Astrocyte (in vitro differentiated cells and primary cell): Measurements from ENCODE around the gene HIKESHI.

Experiments
- CTCF ChIP-seq: IDR thresholded peaks from 2 replicates; pipeline ENCODE4 v1.5.1; 2011; ENCODE audit warnings: low read depth, mild to moderate bottlenecking, inconsistent platforms, low read length, moderate library complexity; ENCODE audit not compliant: insufficient read depth
- EZH2 ChIP-seq: IDR thresholded peaks from 2 replicates; pipeline ENCODE4 v1.6.1; 2012; ENCODE audit warnings: mild to moderate bottlenecking, low read length, inconsistent platforms; ENCODE audit not compliant: insufficient read depth

DNA sequence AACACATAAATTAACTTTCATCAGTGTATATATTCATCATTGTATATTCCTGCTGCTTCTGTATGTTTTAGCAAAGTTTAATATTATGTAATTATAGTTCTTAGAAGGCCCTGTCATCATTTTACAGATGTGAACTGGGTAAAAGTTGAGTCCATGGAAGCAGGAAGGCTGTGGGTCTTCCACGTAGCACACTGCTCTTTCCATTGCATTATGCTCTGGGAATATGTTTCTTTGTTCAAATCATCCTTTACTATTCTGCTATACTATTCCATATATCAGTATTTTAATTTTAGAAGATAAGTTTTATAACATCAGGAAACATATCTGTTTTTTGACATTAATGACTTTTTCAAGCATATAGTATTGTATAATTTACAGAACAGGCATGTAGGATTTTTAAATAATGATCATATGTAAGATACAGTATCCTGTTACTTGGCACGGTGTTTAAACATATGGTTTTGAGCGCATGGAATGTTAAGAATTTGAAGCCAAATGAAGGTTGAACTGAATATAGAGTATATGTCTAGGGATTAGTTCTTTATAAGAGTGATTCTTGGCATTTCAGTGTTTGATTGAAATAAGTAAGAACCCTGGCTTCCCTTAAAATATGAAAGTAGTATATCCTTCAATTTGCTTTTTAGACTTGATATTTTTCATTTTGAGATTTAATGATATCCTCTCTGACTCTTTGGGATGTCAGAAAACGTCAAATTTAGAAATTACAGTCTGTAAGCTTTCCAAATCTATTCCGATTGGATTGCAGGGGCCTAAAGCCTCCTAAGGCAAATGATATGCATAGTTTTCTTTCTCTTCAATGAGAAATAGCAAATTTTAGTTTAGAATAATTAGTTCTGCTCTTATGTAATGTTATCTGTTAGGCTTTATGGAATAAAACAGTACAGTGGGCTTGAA, 81.3 kb downstream of the HIKESHI start:
- TF ChIP-seq CTCF (no peak), EZH2 (no peak)
